SW 1271 (cell line): ENCODE measurements around the gene CDCP1.

Source experiments
- DNase-seq, 2 experiments: peaks; one replicate each; lab custom pipeline; 2025; lab: John Stamatoyannopoulos, UW

Gene CDCP1

GRCh38 chr3:45145681-45146614, at the start of gene CDCP1:
Gene CDCP1 (minus strand): TSS chr3:45146378. CDS start chr3:45146287, 91 bp downstream.
- DNase-seq: no peak

GRCh38 chr3:45194791-45195190, 48.6 kb upstream of the CDCP1 start:
- DNase-seq: no peak

GRCh38 chr3:45191924-45192417, 45.8 kb upstream of the CDCP1 start:
- DNase-seq: no peak

- DNase-seq: no peak
Measured at GRCh38 chr3:45191424-45191823, 45.2 kb upstream of the CDCP1 start.

- no peak for DNase-seq
Measured at GRCh38 chr3:45188719-45189659, 42.8 kb upstream of the CDCP1 start.

- no peak for DNase-seq
Measured at GRCh38 chr3:45187694-45188141, 41.5 kb upstream of the CDCP1 start.

- no peak for DNase-seq
Measured at GRCh38 chr3:45186871-45187270, 40.7 kb upstream of the CDCP1 start.

- DNase-seq: no peak
Measured at GRCh38 chr3:45185461-45185860, 39.3 kb upstream of the CDCP1 start.

GRCh38 chr3:45185052-45185451, 38.9 kb upstream of the CDCP1 start:
- no peak for DNase-seq

GRCh38 chr3:45183872-45184262, 37.7 kb upstream of the CDCP1 start:
- DNase-seq: no peak

- DNase-seq: no peak
Measured at GRCh38 chr3:45182915-45183871, 37.0 kb upstream of the CDCP1 start.

- no peak for DNase-seq
Measured at GRCh38 chr3:45181496-45181895, 35.3 kb upstream of the CDCP1 start.

- DNase-seq: no peak
Measured at GRCh38 chr3:45180899-45181298, 34.7 kb upstream of the CDCP1 start.

GRCh38 chr3:45180051-45180450, 33.9 kb upstream of the CDCP1 start:
- no peak for DNase-seq

- DNase-seq: no peak
Measured at GRCh38 chr3:45179163-45179562, 33.0 kb upstream of the CDCP1 start.

GRCh38 chr3:45178183-45179023, 32.2 kb upstream of the CDCP1 start:
- DNase-seq: peak in 1 of 2 experiments; percentile 39

- DNase-seq: no peak
Measured at GRCh38 chr3:45176912-45177311, 30.7 kb upstream of the CDCP1 start.

GRCh38 chr3:45174234-45174633, 28.1 kb upstream of the CDCP1 start:
- no peak for DNase-seq

GRCh38 chr3:45173776-45174175, 27.6 kb upstream of the CDCP1 start:
- DNase-seq: no peak

GRCh38 chr3:45171283-45171682, 25.1 kb upstream of the CDCP1 start:
- DNase-seq: no peak
